ENCODE results near the gene CPNE5. TPM values are rescaled to one million over a fixed set of nuclear protein-coding genes. Genes with fewer than 3 reads are reported as not detected.
A peak's percentile ranks its signal among the peaks of the same experiment; 100 is the strongest.

The CPNE5 gene
- polyA plus RNA-seq, 1 of the 3 experiments (the other 2 are of a cell fraction) = 0.30 TPM

- Histone ChIP-seq H3K79me2 (ENCODE audit: insufficient read depth) (peaks cover 35% of the 10 kb centered on the region), H4K20me1 (ENCODE audit: insufficient read depth) (no peaks in the 10 kb centered on the region), H2AFZ (ENCODE audit: low read depth) (no peak overlapping the region), H3K27me3 (ENCODE audit: insufficient read depth) (no peaks in the 10 kb centered on the region), H3K9me2 (no peaks in the 10 kb centered on the region), H3K4me3 (ENCODE audit: low read depth in 2 of 2, low read length in 1 of 2) (no peak overlapping the region), H3K9ac (no peak overlapping the region), H3K4me1 (ENCODE audit: control insufficient read depth in 1 of 2, insufficient read depth in 2 of 2, low read depth in 1 of 2, low read length in 1 of 2) (peaks cover 0 to 12% of the 10 kb centered on the region in 2 experiments; a peak in 1 of 4 replicates), H3K27ac (ENCODE audit: low read depth in 2 of 2, low read length in 1 of 2) (no peak overlapping the region), H3K36me3 (replicated peaks in 1 of 2; ENCODE audit: control insufficient read depth in 1 of 2, insufficient read depth in 2 of 2, low read length in 1 of 2) (peaks cover 15 to 35% of the 10 kb centered on the region in 2 experiments), H3K9me3 (no peaks in the 10 kb centered on the region), H3K4me2 (no peak overlapping the region), H3F3A (replicated peaks; ENCODE audit: insufficient read depth) (no peaks in the 10 kb centered on the region)
- 95% methylated on average over 7 of the region's 7 CpGs for WGBS (ENCODE audit: low lambda C conversion rate)
- DNase-seq = no peak
- TF ChIP-seq NRF1 (IDR thresholded peaks at IDR 0.05; ENCODE audit: low read depth, low read length) (no peak), CHD2 (IDR thresholded peaks at IDR 0.05; ENCODE audit: low read length, partially characterized antibody) (no peak), EZH2phosphoT487 (IDR thresholded peaks at IDR 0.05; ENCODE audit: borderline replicate concordance, low read depth) (no peak), FOXJ3 (CRISPR knock-in tag; IDR thresholded peaks at IDR 0.05) (no peak), NFIC (IDR thresholded peaks at IDR 0.05; ENCODE audit: borderline replicate concordance) (no peak), SIN3A (IDR thresholded peaks at IDR 0.05; ENCODE audit: borderline replicate concordance, low read depth, low read length) (no peak), EP300 (IDR thresholded peaks at IDR 0.05; ENCODE audit: borderline replicate concordance in 1 of 2, low read depth in 1 of 2, low read length in 1 of 2) (no peak), IRF3 (IDR thresholded peaks at IDR 0.05; ENCODE audit: low read depth, low read length) (no peak), GABPA (IDR thresholded peaks at IDR 0.05; ENCODE audit: low read depth) (no peak), FOXM1 (IDR thresholded peaks at IDR 0.05; ENCODE audit: low read depth) (no peak), JUND (IDR thresholded peaks at IDR 0.05) (no peak), RAD21 (IDR thresholded peaks at IDR 0.05; ENCODE audit: low read length) (no peak), MEF2A (IDR thresholded peaks at IDR 0.05; ENCODE audit: borderline replicate concordance, low read depth) (no peak), RFX5 (IDR thresholded peaks at IDR 0.05; ENCODE audit: low read length) (no peak)
- CTCF ChIA-PET = interaction anchor here (1.2 to 1.7 kb wide), 3 partner anchors 9 to 169 kb away, joined by 3 to 11 read pairs (median 4); no protein-coding TSS in a partner anchor
- POLR2A ChIA-PET = no interaction called here
These were observed 20.9 kb upstream of the CPNE5 start for GRCh38 chr6:36860126-36860525.

GRCh38 chr6:36858407-36858981 is 19.2 kb upstream of the CPNE5 start:
- Histone ChIP-seq H3K4me2 (no peak overlapping the region), H3K27ac (ENCODE audit: low read depth in 2 of 2, low read length in 1 of 2) (0 out of 4 replicates have a peak overlapping the region, but pooled peaks of 1 of the 2 experiments have one; percentile 11), H3K4me1 (ENCODE audit: control insufficient read depth in 1 of 2, insufficient read depth in 2 of 2, low read depth in 1 of 2, low read length in 1 of 2) (peaks cover 5 to 9% of the 10 kb centered on the region in 2 experiments; a peak in 2 of 4 replicates), H3K4me3 (ENCODE audit: low read depth in 2 of 2, low read length in 1 of 2) (no peak overlapping the region), H3K79me2 (ENCODE audit: insufficient read depth) (peaks cover 21% of the 10 kb centered on the region), H2AFZ (ENCODE audit: low read depth) (no peak overlapping the region), H3K9me3 (no peaks in the 10 kb centered on the region), H3K27me3 (ENCODE audit: insufficient read depth) (no peaks in the 10 kb centered on the region), H3F3A (replicated peaks; ENCODE audit: insufficient read depth) (no peaks in the 10 kb centered on the region), H3K9me2 (no peaks in the 10 kb centered on the region), H3K9ac (no peak overlapping the region), H3K36me3 (replicated peaks in 1 of 2; ENCODE audit: control insufficient read depth in 1 of 2, insufficient read depth in 2 of 2, low read length in 1 of 2) (peaks cover 20 to 41% of the 10 kb centered on the region in 2 experiments), H4K20me1 (ENCODE audit: insufficient read depth) (no peaks in the 10 kb centered on the region)
- DNase-seq = no peak
- CTCF ChIA-PET = interaction anchor here (0.7 to 2.9 kb wide), 5 partner anchors 8 to 171 kb away, joined by 3 to 8 read pairs (median 3); no protein-coding TSS in a partner anchor
- POLR2A ChIA-PET = no interaction called here
- WGBS (ENCODE audit: low lambda C conversion rate) = 76% methylated on average over 6 of the region's 6 CpGs
- no peak for TF ChIP-seq RAD21 (IDR thresholded peaks at IDR 0.05; ENCODE audit: low read length)
- TF ChIP-seq, protein P1, sequence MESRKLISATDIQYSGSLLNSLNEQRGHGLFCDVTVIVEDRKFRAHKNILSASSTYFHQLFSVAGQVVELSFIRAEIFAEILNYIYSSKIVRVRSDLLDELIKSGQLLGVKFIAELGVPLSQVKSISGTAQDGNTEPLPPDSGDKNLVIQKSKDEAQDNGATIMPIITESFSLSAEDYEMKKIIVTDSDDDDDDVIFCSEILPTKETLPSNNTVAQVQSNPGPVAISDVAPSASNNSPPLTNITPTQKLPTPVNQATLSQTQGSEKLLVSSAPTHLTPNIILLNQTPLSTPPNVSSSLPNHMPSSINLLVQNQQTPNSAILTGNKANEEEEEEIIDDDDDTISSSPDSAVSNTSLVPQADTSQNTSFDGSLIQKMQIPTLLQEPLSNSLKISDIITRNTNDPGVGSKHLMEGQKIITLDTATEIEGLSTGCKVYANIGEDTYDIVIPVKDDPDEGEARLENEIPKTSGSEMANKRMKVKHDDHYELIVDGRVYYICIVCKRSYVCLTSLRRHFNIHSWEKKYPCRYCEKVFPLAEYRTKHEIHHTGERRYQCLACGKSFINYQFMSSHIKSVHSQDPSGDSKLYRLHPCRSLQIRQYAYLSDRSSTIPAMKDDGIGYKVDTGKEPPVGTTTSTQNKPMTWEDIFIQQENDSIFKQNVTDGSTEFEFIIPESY (IDR thresholded peaks at IDR 0.05; ENCODE audit: borderline replicate concordance, low read depth) = no peak
- TF ChIP-seq ELF1 (IDR thresholded peaks at IDR 0.05) = no peak
- TF ChIP-seq RCOR1 (IDR thresholded peaks at IDR 0.05; ENCODE audit: low read length) = no peak
- TF ChIP-seq RFX5 (IDR thresholded peaks at IDR 0.05; ENCODE audit: low read length) = no peak
- TF ChIP-seq, protein P2, sequence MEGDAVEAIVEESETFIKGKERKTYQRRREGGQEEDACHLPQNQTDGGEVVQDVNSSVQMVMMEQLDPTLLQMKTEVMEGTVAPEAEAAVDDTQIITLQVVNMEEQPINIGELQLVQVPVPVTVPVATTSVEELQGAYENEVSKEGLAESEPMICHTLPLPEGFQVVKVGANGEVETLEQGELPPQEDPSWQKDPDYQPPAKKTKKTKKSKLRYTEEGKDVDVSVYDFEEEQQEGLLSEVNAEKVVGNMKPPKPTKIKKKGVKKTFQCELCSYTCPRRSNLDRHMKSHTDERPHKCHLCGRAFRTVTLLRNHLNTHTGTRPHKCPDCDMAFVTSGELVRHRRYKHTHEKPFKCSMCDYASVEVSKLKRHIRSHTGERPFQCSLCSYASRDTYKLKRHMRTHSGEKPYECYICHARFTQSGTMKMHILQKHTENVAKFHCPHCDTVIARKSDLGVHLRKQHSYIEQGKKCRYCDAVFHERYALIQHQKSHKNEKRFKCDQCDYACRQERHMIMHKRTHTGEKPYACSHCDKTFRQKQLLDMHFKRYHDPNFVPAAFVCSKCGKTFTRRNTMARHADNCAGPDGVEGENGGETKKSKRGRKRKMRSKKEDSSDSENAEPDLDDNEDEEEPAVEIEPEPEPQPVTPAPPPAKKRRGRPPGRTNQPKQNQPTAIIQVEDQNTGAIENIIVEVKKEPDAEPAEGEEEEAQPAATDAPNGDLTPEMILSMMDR (IDR thresholded peaks at IDR 0.05) = no peak
- no peak for TF ChIP-seq EP300 (IDR thresholded peaks at IDR 0.05; ENCODE audit: borderline replicate concordance in 1 of 2, low read depth in 1 of 2, low read length in 1 of 2)
- TF ChIP-seq USF1 (IDR thresholded peaks at IDR 0.05; ENCODE audit: borderline replicate concordance, low read depth) = no peak
